NOMO-1 (cell line): Measurements from ENCODE around the gene POMT2.
"Not testable (repeated sequence)": the region's sequence is repeated elsewhere in the genome, so short reads cannot be mapped to it uniquely, and the experiment has no call there.

Experiments
- DNase-seq, 2 experiments: peaks; one replicate each; lab custom pipeline; 2025; ENCODE audit not compliant: unreplicated experiment in 2 of 2; lab: John Stamatoyannopoulos, UW

Gene POMT2

GRCh38 chr14:77325746-77326094 lies 5.0 kb upstream of the POMT2 start:
- DNase-seq, result no peak

GRCh38 chr14:77324816-77325745 lies 4.4 kb upstream of the POMT2 start:
- no peak for DNase-seq

- no peak for DNase-seq
Measured at GRCh38 chr14:77324289-77324688, 3.6 kb upstream of the POMT2 start.

- DNase-seq, result no peak
Measured at GRCh38 chr14:77323571-77323970, 2.9 kb upstream of the POMT2 start.

- DNase-seq, result no peak
Measured at GRCh38 chr14:77322951-77323350, 2.3 kb upstream of the POMT2 start.

GRCh38 chr14:77322250-77322902 lies 1.7 kb upstream of the POMT2 start:
- peak in 1 of 2 experiments; percentile 20 for DNase-seq

- DNase-seq, result no peak
Measured at GRCh38 chr14:77319422-77319821, 1.3 kb downstream of the POMT2 start.

GRCh38 chr14:77318756-77319155 lies 1.9 kb downstream of the POMT2 start:
- DNase-seq, result not testable (repeated sequence)

- DNase-seq, result no peak
Measured at GRCh38 chr14:77318006-77318553, 2.6 kb downstream of the POMT2 start.

- no peak for DNase-seq
Measured at GRCh38 chr14:77316872-77317301, 3.8 kb downstream of the POMT2 start.

- no peak for DNase-seq
Measured at GRCh38 chr14:77316195-77316505, 4.5 kb downstream of the POMT2 start.

GRCh38 chr14:77314539-77315457 lies 5.9 kb downstream of the POMT2 start:
- no peak for DNase-seq

- no peak for DNase-seq
Measured at GRCh38 chr14:77314043-77314442, 6.6 kb downstream of the POMT2 start.

- DNase-seq, result no peak
Measured at GRCh38 chr14:77313371-77313770, 7.3 kb downstream of the POMT2 start.

- peak in 1 of 2 experiments; percentile 54 for DNase-seq
Measured at GRCh38 chr14:77311217-77311616, 9.5 kb downstream of the POMT2 start.

GRCh38 chr14:77310026-77310425 lies 10.7 kb downstream of the POMT2 start:
- DNase-seq, result no peak

GRCh38 chr14:77309131-77309530 lies 11.6 kb downstream of the POMT2 start:
- peak; percentile 54 to 77 for DNase-seq

- no peak for DNase-seq
Measured at GRCh38 chr14:77306851-77307496, 13.7 kb downstream of the POMT2 start.

- DNase-seq, result no peak
Measured at GRCh38 chr14:77306416-77306815, 14.3 kb downstream of the POMT2 start.

GRCh38 chr14:77305696-77306095 lies 15.0 kb downstream of the POMT2 start:
- DNase-seq, result no peak
